Measurements from ENCODE around the gene KRT86.
A peak's percentile ranks its signal among the peaks of the same experiment; 100 is the strongest.
"Not testable (repeated sequence)": the region's sequence is repeated elsewhere in the genome, so short reads cannot be mapped to it uniquely, and the experiment has no call there.

Gene KRT86

GRCh38 chr12:52255926-52256583 is 18.4 kb upstream of the KRT86 start:
- no peak overlapping the region for H3K27ac ChIP-seq (ENCODE audit: low read length)
- H3K27me3 ChIP-seq (ENCODE audit: control insufficient read depth, insufficient read depth, low read length): peaks cover 67% of the 10 kb centered on the region
- peaks cover 5% of the 10 kb centered on the region for H3K4me1 ChIP-seq (ENCODE audit: control insufficient read depth, low read depth, low read length)
- H3K9ac ChIP-seq (ENCODE audit: low read length): no peak overlapping the region
- no peak overlapping the region for H3K4me3 ChIP-seq (ENCODE audit: low read length)
- no peaks in the 10 kb centered on the region for H3K36me3 ChIP-seq (ENCODE audit: control insufficient read depth, low read depth, low read length)
- H3K9me3 ChIP-seq (ENCODE audit: control insufficient read depth, low read depth, low read length): no peaks in the 10 kb centered on the region

- H3K27me3 ChIP-seq (ENCODE audit: control insufficient read depth, insufficient read depth, low read length): peaks cover 62% of the 10 kb centered on the region
Measured at GRCh38 chr12:52256584-52256935, 17.9 kb upstream of the KRT86 start.

GRCh38 chr12:52257074-52257551 is 17.3 kb upstream of the KRT86 start:
- no peak overlapping the region for H3K4me3 ChIP-seq (ENCODE audit: low read length)
- no peak overlapping the region for H3K27ac ChIP-seq (ENCODE audit: low read length)
- H3K9ac ChIP-seq (ENCODE audit: low read length): no peak overlapping the region
- peaks cover 5% of the 10 kb centered on the region for H3K4me1 ChIP-seq (ENCODE audit: control insufficient read depth, low read depth, low read length)
- no peaks in the 10 kb centered on the region for H3K9me3 ChIP-seq (ENCODE audit: control insufficient read depth, low read depth, low read length)
- H3K36me3 ChIP-seq (ENCODE audit: control insufficient read depth, low read depth, low read length): no peaks in the 10 kb centered on the region
- peaks cover 58% of the 10 kb centered on the region for H3K27me3 ChIP-seq (ENCODE audit: control insufficient read depth, insufficient read depth, low read length)

More at GRCh38 chr12:52256584-52256935, 17.9 kb upstream of the KRT86 start:
- H3K9ac ChIP-seq (ENCODE audit: low read length): no peak overlapping the region
- H3K4me1 ChIP-seq (ENCODE audit: control insufficient read depth, low read depth, low read length): peaks cover 5% of the 10 kb centered on the region
- H3K4me3 ChIP-seq (ENCODE audit: low read length): no peak overlapping the region
- no peak overlapping the region for H3K27ac ChIP-seq (ENCODE audit: low read length)
- H3K36me3 ChIP-seq (ENCODE audit: control insufficient read depth, low read depth, low read length): no peaks in the 10 kb centered on the region
- H3K9me3 ChIP-seq (ENCODE audit: control insufficient read depth, low read depth, low read length): no peaks in the 10 kb centered on the region

DNA sequence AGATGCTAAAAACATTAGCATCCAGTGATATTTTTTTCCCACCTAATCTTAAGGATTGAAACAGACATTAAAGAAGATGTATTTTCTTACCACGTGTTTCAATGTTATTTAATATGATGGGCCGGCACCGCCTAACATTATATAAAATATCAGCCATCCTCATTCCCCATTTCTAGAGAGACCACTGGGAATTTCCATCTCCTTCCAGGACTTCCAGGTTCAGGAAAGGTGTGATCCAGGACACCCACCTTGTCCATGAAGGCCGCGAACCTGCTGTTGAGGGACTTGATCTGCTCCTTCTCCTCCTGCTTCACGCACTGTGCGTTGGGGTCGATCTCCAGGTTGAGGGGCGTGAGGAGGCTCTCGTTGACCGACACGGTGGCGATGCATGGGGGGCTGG is 16.5 kb upstream of the KRT86 start:
- not testable (repeated sequence) for H3K9me3 ChIP-seq (ENCODE audit: control insufficient read depth, low read depth, low read length); H3K36me3 ChIP-seq (ENCODE audit: control insufficient read depth, low read depth, low read length); H3K27ac ChIP-seq (ENCODE audit: low read length); H3K4me1 ChIP-seq (ENCODE audit: control insufficient read depth, low read depth, low read length); H3K9ac ChIP-seq (ENCODE audit: low read length)
- H3K4me3 ChIP-seq (ENCODE audit: low read length): peak overlapping the region; percentile 8
- H3K27me3 ChIP-seq (ENCODE audit: control insufficient read depth, insufficient read depth, low read length): peaks cover 58% of the 10 kb centered on the region

- Histone ChIP-seq H3K9me3 (ENCODE audit: control insufficient read depth, low read depth, low read length) (no peaks in the 10 kb centered on the region), H3K36me3 (ENCODE audit: control insufficient read depth, low read depth, low read length) (no peaks in the 10 kb centered on the region), H3K4me1 (ENCODE audit: control insufficient read depth, low read depth, low read length) (peaks cover 5% of the 10 kb centered on the region), H3K9ac (ENCODE audit: low read length) (no peak overlapping the region), H3K27me3 (ENCODE audit: control insufficient read depth, insufficient read depth, low read length) (peaks cover 58% of the 10 kb centered on the region), H3K27ac (ENCODE audit: low read length) (no peak overlapping the region), H3K4me3 (ENCODE audit: low read length) (peak overlapping the region; percentile 8)
Measured at GRCh38 chr12:52258335-52258901, 16.0 kb upstream of the KRT86 start.

DNA sequence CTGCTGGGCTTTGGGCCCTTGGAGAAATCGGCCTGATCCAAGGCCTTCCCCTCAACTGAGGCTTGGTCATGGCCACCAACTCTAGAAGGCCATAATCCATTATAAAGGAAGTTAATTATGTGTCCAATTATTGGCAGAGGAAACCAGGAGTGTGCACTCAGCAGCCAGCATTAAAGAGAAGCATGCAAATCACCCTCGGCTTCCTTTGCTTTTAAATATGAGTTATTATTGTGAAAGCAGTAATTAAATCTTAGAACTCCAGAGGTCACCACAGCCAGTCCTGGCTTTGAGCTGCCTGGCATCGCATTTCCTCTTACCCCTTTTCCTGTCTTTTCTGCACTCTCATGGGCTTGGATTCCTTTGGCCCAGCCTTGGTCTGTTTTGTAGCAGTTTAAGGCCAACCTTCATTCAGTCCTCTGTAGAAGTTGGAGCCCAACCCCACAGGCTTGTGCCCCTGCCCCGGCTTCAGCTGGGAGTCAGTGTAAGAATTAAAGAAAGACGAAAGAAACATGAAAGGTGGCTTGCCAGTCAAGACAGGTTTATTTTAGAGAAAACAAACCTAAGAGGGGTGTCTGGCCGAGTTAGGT is 14.7 kb upstream of the KRT86 start:
- H3K4me1 ChIP-seq (ENCODE audit: control insufficient read depth, low read depth, low read length): peaks cover 5% of the 10 kb centered on the region
- no peak overlapping the region for H3K4me3 ChIP-seq (ENCODE audit: low read length)
- H3K9me3 ChIP-seq (ENCODE audit: control insufficient read depth, low read depth, low read length): no peaks in the 10 kb centered on the region
- H3K27ac ChIP-seq (ENCODE audit: low read length): no peak overlapping the region
- peaks cover 58% of the 10 kb centered on the region for H3K27me3 ChIP-seq (ENCODE audit: control insufficient read depth, insufficient read depth, low read length)
- H3K9ac ChIP-seq (ENCODE audit: low read length): no peak overlapping the region
- H3K36me3 ChIP-seq (ENCODE audit: control insufficient read depth, low read depth, low read length): no peaks in the 10 kb centered on the region

GRCh38 chr12:52260361-52261207 is 13.9 kb upstream of the KRT86 start:
- Histone ChIP-seq H3K27ac (ENCODE audit: low read length) (no peak overlapping the region), H3K4me3 (ENCODE audit: low read length) (no peak overlapping the region), H3K27me3 (ENCODE audit: control insufficient read depth, insufficient read depth, low read length) (peaks cover 50% of the 10 kb centered on the region), H3K36me3 (ENCODE audit: control insufficient read depth, low read depth, low read length) (no peaks in the 10 kb centered on the region), H3K9ac (ENCODE audit: low read length) (no peak overlapping the region), H3K4me1 (ENCODE audit: control insufficient read depth, low read depth, low read length) (peaks cover 5% of the 10 kb centered on the region), H3K9me3 (ENCODE audit: control insufficient read depth, low read depth, low read length) (no peaks in the 10 kb centered on the region)

DNA sequence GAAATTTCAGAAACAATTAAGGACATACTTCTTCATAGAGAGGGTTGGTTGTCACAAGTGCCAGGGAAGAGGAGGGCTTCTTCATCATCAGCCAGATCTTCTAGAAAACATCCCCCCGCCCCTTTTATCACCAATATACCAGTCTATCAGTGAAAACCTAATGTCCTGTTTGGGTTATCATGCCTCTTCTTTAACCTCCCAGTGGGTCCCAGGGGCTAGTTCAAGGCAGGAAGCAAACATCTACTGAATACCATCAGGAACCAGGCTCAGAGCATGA is 13.3 kb upstream of the KRT86 start:
- no peak overlapping the region for H3K4me3 ChIP-seq (ENCODE audit: low read length)
- peaks cover 5% of the 10 kb centered on the region for H3K4me1 ChIP-seq (ENCODE audit: control insufficient read depth, low read depth, low read length)
- H3K9ac ChIP-seq (ENCODE audit: low read length): no peak overlapping the region
- H3K9me3 ChIP-seq (ENCODE audit: control insufficient read depth, low read depth, low read length): no peaks in the 10 kb centered on the region
- H3K27ac ChIP-seq (ENCODE audit: low read length): no peak overlapping the region
- no peaks in the 10 kb centered on the region for H3K36me3 ChIP-seq (ENCODE audit: control insufficient read depth, low read depth, low read length)
- peaks cover 44% of the 10 kb centered on the region for H3K27me3 ChIP-seq (ENCODE audit: control insufficient read depth, insufficient read depth, low read length)

DNA sequence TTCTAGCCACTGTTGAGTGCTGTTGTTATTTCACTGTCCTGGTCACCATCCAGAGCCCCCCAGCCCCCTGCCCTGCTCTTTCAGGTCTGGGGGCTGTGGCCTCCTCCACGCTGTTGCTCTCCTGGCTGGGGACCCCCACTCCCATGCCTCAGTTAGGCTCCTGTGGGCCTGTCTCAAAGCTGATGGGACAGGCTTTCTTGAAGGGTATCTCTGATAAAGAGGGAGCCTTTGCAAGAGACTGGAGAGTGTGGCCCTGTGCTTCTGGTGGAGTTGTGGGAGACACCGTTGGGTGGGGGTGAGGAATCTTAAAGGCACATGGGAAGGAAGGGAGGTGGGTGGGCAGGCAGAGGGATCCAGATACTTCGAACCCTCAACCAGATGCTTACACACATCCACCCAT is 12.2 kb upstream of the KRT86 start:
- Histone ChIP-seq H3K9me3 (ENCODE audit: control insufficient read depth, low read depth, low read length) (no peaks in the 10 kb centered on the region), H3K4me3 (ENCODE audit: low read length) (no peak overlapping the region), H3K9ac (ENCODE audit: low read length) (no peak overlapping the region), H3K4me1 (ENCODE audit: control insufficient read depth, low read depth, low read length) (peaks cover 5% of the 10 kb centered on the region), H3K27ac (ENCODE audit: low read length) (no peak overlapping the region), H3K36me3 (ENCODE audit: control insufficient read depth, low read depth, low read length) (no peaks in the 10 kb centered on the region), H3K27me3 (ENCODE audit: control insufficient read depth, insufficient read depth, low read length) (peaks cover 33% of the 10 kb centered on the region)

DNA sequence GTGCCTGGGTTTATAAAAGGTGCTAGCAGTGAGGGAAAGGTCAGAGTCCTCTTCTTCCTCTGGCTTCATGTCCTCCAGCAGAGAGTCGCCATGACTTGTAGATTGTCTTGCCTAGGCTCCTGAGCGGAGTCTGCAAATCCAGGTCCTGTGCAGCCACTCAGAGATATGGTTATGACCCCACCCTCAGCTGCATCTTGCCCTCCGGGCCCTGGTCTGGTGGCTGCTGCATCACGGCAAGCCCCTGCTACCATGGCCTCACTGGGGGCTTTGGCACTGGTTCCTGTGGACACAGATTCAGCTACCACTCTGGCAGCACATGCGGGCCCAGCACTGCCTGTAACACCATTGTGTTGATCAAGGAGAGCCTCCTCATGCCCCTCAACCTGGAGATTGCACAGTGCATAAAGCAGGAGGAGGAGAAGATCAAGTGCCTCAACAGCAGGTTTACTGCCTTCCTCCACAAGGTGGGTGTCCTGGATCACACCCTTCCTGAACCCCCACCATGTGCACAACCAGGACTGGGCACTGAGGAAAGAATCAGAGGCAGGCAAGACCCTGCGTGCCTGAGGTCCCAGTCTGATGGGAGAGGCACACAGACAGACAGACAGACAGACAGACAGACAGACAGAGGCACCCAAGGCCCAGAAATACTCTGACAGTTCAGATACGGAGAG is 10.5 kb upstream of the KRT86 start:
- no peaks in the 10 kb centered on the region for H3K36me3 ChIP-seq (ENCODE audit: control insufficient read depth, low read depth, low read length)
- no peaks in the 10 kb centered on the region for H3K9me3 ChIP-seq (ENCODE audit: control insufficient read depth, low read depth, low read length)
- peaks cover 17% of the 10 kb centered on the region for H3K27me3 ChIP-seq (ENCODE audit: control insufficient read depth, insufficient read depth, low read length)
- H3K9ac ChIP-seq (ENCODE audit: low read length): no peak overlapping the region
- H3K4me1 ChIP-seq (ENCODE audit: control insufficient read depth, low read depth, low read length): peaks cover 5% of the 10 kb centered on the region
- H3K4me3 ChIP-seq (ENCODE audit: low read length): no peak overlapping the region
- H3K27ac ChIP-seq (ENCODE audit: low read length): no peak overlapping the region

GRCh38 chr12:52264435-52264825 is 10.0 kb upstream of the KRT86 start:
- Histone ChIP-seq H3K9me3 (ENCODE audit: control insufficient read depth, low read depth, low read length) (no peaks in the 10 kb centered on the region), H3K4me3 (ENCODE audit: low read length) (no peak overlapping the region), H3K36me3 (ENCODE audit: control insufficient read depth, low read depth, low read length) (no peaks in the 10 kb centered on the region), H3K27ac (ENCODE audit: low read length) (no peak overlapping the region), H3K27me3 (ENCODE audit: control insufficient read depth, insufficient read depth, low read length) (peaks cover 11% of the 10 kb centered on the region), H3K9ac (ENCODE audit: low read length) (no peak overlapping the region), H3K4me1 (ENCODE audit: control insufficient read depth, low read depth, low read length) (peaks cover 5% of the 10 kb centered on the region)
